Hepatocyte (in vitro differentiated cells): ENCODE data around the gene KIF25.

Experiments
- EZH2 ChIP-seq: fragments of 200-600 bp; sonication (generic); IDR thresholded peaks from 2 replicates; pipeline ENCODE4 v1.6.1; 2016; ENCODE audit warnings: antibody characterized with exemption, mild to moderate bottlenecking, borderline replicate concordance
- EZH2phosphoT487 ChIP-seq: fragments of 200-600 bp; sonication (generic); IDR thresholded peaks from one replicate; pipeline ENCODE4 v1.6.1; 2018; ENCODE audit warnings: antibody characterized with exemption, mild to moderate bottlenecking, low read depth, moderate library complexity; ENCODE audit not compliant: unreplicated experiment, severe bottlenecking
- TF ChIP-seq, protein P1 (sequence below): fragments of 200-600 bp; sonication (generic); IDR thresholded peaks from 2 replicates; pipeline ENCODE4 v1.5.1; 2016; ENCODE audit warnings: antibody characterized with exemption, mild to moderate bottlenecking; ENCODE audit not compliant: poor library complexity

- TF ChIP-seq EZH2phosphoT487 (no peak), EZH2 (no peak)
- TF ChIP-seq, protein P1, sequence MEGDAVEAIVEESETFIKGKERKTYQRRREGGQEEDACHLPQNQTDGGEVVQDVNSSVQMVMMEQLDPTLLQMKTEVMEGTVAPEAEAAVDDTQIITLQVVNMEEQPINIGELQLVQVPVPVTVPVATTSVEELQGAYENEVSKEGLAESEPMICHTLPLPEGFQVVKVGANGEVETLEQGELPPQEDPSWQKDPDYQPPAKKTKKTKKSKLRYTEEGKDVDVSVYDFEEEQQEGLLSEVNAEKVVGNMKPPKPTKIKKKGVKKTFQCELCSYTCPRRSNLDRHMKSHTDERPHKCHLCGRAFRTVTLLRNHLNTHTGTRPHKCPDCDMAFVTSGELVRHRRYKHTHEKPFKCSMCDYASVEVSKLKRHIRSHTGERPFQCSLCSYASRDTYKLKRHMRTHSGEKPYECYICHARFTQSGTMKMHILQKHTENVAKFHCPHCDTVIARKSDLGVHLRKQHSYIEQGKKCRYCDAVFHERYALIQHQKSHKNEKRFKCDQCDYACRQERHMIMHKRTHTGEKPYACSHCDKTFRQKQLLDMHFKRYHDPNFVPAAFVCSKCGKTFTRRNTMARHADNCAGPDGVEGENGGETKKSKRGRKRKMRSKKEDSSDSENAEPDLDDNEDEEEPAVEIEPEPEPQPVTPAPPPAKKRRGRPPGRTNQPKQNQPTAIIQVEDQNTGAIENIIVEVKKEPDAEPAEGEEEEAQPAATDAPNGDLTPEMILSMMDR, result no peak
These were observed 54.2 kb downstream of the KIF25 start for GRCh38 chr6:168051648-168052047.
